GM19438 (cell line): ENCODE results near the gene GCG.

Experiments
- ATAC-seq: cut with Tn5 transposase; IDR thresholded peaks from one replicate; pipeline ENCODE4 v1.9.1; 2021; ENCODE audit warnings: low read depth; ENCODE audit not compliant: unreplicated experiment

GCG gene

DNA sequence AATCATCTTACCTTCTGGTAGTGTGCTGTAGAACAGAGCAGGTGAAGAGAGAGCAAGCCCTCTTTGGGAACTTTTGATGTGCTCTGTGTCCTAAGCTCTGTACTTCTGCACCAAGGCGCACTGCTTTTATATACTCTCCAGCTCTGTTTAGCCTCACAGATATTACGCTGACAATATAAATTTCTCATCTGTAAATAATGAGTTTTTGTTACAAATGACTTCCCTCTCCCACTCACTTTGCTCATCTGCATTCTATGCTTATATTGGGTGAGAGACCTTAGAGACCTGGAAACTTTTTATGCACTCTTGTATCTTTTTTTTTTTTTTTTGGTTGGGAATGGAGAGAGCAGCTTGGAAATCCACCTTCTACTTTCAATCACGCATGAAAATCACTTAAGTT is at the start of gene GCG:
TSS of gene GCG (minus strand) at position 101 of the 400 bp plus-strand sequence. CDS start 3,069 bp downstream, outside the sequence.
- ATAC-seq = no peak

DNA sequence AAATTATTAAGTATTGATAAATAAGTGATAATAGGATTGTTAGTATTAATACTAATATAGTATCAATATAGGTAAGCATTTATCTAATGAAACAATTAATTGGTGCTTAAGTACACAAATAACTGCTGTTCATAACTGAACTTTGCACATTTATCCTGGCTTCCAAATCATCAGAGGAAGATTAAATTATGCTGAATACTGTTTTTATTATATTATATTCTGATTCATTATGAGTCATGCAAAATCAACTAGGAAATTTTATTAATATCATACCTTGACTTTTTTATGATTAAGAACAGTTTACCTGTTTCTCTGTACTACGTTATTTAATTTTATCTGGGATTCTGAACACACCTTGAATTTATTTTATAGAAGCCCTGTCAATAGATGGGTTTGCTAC is 48.6 kb upstream of the GCG start:
- no peak for ATAC-seq

DNA sequence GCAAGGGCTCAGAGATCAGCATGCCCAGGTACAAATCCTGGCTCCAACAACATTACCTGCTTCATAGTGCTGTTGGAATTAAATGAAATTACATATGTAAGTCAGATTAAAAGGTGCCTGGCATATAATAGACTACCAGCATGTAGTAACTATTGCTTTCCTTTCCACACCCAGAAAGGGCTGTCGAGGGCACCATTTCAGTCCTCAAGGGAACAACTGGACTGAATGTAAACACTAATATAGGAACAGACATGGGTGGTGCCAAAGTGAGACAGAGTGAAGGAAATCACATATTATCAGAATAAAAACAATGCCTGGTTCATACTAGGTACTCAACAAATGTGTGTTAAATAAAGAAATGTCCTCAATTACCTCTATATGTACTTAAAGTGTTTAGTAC is 47.9 kb upstream of the GCG start:
- ATAC-seq = no peak

DNA sequence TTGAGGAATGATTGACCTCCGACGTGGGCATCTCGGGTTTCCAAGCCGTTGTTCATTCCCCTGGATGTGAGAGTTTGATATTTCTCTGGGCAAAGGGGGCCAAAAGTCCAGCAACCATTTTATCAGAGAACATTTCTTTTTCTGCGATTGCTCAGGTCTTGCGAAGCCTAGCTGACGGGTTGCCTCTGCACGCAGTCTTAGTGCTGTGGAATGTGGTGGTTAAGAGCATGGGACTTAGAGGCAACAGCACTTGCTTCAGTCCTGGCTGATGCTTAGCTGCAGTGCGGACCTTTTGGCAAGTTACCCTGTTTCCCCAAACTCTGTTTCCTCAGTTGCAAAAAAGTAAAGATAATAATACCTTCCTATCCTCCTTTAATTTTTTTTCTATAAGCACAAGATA is 46.2 kb upstream of the GCG start:
- ATAC-seq = no peak

DNA sequence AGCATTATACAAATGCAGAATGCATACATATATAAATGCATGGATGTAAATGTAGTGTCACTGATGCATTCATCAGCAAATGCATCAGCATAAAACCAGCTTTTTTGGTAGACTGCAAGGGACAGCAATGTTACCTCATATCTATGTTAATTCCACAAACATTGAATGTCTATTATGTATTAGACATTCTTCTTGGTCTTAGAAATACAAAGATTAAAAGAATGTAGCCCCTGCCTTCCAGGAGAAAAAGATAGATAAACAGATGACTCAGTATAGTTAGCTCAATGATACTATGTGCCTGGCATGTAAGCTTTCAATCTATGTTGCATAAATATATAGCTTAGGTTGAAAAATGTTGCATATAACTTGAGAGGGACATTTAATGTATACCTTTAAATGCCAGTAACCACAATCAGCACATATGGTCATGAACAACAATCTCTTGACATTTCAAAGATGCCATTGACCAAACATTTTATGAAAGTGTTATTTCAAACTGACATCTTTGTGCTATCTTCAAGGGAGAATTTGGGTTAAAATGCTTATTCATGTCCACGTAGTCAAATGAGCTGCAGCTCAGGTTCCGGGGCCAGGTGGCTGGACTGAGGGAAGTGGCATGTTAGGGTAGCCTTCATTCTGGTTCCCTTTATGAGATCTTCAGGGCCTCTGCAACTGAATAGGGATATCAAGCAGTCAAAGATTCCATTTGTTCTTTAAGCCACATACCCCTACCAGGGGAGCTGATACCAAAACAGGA is 45.2 kb upstream of the GCG start:
- no peak for ATAC-seq

DNA sequence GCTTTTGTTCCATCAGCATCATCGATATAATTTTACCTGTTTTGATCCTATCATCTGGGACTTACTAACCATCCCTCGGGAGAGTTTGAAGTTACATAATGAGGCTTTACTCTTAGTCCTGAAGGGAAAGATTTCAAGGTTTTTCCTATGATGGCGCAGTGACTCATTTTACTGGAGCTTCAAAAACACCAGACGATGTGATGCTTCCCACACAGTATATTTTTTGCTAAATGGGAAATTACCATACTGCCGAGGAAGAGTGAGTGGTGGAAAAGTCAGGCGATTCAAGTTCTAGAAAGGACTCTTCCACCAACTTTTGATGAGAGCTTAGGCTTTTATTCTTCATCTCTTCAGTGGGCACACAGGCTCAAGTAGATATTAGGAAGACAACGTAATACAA is 44.6 kb upstream of the GCG start:
- ATAC-seq = no peak

DNA sequence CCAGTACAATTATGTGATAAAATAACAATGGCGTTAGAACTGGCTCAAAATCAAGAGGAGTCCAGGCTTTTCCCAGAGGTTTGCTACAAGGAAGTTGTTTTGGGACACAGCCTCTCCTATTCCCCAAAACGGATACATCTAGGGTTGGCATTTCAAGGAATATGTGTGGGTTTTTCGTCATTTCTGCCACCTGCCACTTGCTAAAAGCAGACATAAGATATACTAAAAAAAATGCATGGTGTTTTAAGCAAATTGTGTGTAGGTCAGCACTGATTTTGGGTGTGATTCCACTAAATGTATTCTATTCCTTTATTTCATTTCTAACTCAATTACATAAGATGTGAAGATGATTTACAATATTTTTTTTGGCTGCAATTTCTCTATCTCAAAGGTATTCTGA is 36.4 kb upstream of the GCG start:
- no peak for ATAC-seq

DNA sequence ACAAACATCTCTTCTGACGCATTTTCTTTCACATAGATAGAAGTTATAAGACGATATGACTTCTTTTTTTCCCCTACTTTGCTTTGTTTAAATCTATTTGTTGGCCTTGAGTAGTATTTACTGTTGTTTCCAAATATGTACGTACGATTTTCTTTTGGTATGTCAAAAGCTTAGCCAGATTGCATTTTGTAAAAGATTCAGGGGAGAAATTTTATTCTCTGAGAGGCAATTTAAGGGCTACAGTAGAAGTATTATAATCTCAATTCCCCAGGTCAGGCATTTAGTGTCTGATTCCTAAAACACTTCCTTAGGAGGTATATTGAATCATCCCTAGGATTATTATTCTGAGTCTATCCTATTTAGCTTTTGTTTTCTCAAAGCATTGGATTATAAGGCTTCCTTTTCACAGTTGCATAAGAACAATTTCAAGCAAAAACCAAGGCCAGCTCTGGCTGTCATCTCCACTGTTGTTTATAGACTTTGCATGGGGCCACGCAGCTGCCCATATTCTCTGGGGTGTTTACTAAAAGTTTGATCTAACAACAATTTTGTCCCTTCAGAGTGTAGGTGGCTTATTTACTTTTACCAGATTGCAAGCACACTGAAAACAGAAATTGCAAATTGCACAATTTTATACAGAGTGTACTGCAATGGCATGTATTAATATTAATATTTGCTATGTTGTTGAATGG is 33.6 kb upstream of the GCG start:
- no peak for ATAC-seq

DNA sequence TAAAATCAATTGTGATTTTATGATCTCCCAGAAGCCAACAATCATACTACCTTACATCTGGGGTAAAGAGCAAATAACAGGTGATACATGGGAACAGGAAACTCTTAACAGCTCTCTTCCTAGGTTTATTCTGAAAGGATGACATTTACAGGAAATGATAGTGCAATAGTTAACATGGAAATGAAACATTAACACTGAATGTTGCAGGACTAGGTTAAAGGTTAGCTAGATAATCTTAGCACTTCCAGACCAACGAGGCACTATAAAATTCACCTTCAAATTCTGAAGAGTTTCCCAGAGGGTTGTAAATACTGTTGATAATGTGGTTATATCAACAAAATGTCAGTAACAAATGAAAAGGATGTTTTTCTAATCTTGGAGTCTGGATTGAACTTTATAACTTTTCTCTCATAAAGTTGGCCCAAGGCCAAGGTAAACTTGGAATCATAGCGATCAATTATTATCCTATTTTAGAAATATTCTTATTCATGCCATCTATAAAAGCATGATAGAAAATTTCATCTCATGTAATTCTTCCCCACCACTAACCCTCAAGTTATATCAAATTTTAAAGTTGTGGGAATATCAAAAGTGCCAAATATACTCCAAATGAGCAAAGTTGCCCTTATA is 32.9 kb upstream of the GCG start:
- no peak for ATAC-seq

DNA sequence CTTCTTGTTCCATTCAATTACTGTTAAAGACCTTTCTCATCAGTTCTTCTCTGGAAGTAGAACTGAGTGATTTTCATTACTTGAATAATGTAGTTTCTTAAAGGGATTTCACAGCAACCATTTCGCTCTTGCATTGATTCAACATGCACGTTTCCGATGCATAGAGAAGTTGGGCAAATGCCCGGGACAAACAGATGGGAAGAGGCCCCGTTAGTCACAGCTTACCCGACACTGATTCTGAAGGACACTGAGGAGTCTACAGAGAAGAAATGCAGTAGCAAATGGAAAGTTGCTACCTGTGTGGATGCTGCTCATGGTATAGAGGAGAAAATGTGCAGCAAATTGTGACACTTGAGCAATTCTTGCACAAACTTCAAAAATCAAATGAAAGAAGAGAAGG is 32.3 kb upstream of the GCG start:
- ATAC-seq = no peak

DNA sequence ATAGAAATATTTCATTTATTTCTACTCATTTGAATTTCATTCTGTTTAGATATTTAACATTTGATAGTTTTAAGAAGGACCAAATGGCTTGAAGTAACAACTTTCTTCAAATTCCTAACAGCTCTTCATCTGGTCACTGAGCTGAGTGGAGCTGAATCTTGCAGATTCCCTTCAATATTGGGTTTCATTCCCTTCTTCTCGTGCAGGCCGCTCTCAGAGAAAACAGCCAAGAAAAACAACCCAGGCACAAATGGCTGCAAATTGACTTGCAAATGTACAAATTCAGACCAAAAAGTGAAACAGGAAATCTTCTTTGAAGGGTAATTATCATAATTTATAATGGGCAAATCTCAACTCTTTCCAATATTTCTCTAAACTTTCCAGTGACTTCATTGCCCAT is 30.3 kb upstream of the GCG start:
- ATAC-seq = no peak

DNA sequence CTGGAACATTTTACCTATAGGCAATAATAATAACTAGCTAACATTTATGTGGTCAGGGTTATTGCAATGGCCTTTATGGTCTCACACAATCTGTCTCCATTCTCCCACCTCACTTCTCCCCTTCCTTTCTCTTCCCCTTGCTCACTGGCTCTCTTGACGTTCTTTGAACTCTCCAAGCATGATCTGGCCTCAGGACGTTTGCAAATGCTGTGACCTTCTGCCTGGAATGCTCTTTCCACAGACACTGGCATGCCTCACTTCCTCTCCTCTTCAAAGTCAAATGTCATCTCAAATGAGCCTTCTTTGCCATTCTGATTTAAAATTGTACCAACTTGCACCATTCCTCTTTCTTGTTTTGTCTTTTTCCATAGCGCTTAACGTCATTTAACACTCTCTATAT is 25.3 kb upstream of the GCG start:
- no peak for ATAC-seq

DNA sequence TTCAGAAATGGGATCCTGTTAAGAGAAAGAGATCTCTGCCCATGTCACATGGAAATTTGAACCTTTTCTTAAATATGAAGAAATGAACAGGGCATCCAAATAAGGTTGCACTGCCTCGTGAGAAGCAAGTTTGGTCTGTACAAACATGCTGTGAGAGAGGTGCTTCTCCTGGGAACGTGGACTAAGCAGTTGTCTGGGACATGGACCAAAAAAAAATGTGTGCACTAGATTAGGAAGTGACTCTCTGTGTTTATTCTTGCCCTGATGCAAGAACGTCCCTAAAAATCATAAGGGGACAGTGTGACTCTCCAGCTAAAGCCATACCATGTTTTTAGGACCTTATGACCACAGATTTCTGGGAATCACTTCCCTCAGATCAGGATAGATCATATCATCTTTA is 23.7 kb upstream of the GCG start:
- no peak for ATAC-seq

DNA sequence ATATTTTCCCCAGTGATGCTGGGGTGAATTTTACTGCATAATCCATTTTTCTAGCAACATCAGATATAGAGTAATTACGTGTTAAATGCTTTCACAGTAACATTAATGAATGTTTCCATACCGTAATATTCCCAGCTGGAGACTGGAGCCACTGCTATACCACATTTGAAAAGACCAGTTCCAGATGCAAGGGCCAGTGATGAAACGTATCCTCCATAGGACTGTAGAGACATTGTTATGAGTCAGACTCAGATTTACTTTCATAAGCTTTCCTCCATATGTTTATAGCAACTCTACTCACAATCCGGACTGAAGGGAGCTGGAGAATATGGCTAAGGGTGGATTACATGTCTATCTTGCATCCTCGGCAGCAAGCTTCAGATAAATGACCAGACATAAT is 22.7 kb upstream of the GCG start:
- ATAC-seq = no peak

DNA sequence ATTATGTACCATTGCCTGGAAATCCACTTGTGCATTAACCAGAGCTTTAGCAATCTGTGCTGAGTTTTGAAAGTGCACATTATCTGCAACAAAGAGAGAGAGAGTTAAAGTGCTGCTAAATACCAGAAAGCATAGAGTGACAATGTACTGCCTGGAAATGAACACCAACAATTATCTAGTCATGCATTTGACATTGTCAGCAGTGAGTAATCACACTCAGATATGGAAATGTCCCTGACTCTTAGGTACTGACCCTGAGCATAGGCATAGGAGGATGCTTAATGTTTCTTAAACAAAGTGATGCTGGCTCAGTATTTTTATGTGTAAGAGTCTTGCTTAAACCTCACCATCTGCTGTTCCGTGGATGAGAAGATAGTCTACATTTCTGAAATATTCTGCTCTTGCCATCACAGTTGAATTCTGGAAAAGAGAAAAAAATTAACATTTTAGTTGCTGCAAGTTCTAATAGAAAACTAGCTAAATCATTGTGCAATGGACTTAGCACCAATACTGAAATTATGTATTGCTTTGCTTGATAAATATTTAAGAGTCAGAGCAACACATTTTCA is 20.8 kb upstream of the GCG start:
- no peak for ATAC-seq

DNA sequence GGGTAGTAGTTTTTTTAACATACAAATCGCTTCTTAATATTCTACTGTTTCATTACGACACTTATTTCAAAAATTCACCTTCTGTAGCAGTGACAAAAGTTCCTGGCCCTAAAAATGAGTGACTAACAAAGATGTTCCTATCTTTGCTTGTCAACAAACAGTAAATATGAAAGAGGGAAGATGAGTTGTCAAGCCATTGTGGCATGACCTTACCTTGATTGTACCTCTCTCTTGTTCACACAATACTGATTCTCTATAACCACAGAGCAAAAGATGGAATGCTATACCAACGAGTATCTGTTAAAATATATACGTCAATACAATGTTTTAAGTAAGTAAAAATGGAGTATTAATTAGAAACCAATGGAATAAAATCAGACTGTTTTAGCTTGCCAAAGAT is 14.7 kb upstream of the GCG start:
- no peak for ATAC-seq

DNA sequence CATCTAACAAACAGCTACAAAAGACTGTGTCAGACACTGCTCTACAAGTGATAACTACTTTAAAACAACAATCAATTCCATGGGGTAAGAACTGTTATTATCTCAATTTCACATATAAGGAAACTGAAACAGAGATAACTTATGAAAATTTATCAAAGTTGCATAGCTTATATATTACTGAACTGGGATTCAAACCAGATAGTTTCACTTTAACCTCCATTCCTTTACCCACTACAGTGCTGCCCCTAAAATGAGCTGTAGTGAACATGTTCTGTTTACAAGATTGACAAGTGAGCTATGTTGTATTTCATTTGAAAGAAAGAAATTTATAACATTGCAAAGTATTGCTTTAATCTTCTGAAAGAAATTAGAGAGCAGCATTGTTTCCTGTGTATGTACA is 14.1 kb upstream of the GCG start:
- no peak for ATAC-seq

DNA sequence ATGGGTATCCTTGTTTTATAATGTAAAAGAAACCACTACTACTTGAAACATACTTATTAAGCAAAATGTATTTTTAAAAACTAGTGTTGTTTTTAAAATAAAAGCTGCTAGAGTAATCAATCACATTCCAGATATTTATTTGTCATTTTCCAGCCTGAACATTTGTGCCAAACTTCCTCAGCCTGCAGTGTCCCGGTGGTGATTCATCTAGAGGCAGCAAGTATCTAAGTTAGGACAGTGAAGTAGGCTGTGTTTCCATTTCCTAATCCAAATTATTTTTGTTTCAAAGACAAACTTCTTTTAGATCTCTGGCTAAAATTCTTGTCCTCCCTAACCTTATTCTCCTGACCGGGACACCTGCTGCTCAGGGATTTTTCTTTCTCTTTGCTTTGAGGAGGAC is 12.8 kb upstream of the GCG start:
- no peak for ATAC-seq

DNA sequence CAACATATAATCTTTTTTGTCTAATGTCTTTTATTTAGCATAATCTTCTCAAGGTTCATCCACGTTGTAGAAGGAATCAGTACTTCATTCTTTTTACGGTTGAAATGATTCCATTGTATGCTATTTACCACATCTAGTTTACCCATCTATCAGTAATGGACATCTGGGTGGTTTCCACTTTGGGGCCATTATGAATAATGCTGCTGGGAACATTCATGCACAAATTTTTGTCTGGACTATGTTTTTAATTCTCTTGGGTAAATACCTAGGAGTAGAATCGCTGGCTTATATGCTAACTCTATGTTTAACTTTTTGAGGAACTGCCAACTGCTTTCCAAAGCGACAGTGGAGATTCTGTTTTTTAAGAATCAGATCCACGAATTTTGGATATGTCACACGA is 7.4 kb upstream of the GCG start:
- no peak for ATAC-seq

DNA sequence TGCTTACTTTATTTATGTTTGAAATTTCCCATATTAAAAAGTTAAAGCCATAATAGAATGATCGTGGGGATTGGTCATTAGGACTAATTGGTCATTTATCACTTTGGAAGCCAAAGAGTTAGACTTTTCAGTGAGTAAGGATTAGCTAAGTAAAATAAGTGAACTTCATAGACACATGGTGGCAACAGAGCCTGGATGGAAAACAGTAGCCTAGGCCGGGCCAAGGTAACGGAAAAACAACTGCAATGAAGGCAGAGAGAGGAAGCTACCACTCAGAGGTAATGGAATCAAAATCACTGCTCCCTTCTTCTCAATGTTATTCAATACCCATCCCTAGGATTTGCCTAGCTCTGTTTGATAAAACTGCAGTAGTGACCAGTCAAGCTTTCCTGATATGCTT is 4.1 kb upstream of the GCG start:
- ATAC-seq = no peak

DNA sequence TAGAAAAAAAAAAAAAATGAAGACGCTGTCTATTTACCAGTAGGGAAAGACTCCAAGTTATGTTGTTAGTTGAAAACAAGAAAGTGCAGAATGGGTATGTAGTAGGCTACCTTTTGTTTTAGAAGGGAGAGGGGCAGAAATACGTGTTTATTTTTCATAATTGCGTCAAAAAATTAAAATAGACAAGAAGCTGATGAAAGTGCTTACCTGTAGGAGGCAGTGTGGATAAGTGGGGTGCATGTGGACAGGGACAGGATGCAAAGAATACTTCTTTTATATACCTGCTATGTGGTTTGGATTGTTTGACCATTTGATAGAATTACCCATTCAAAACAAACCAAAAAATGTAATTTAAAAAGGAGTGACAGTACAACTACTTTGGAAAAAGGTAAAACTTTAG is 3.0 kb upstream of the GCG start:
- ATAC-seq = no peak
